Upper lobe of left lung (tissue), 4 donors: ENCODE measurements around the gene GCC2.
"Not testable (repeated sequence)": the region's sequence is repeated elsewhere in the genome, so short reads cannot be mapped to it uniquely, and the experiment has no call there.

ENCODE experiments used
- EP300 ChIP-seq, 4 donors: sonication (generic); formaldehyde crosslinking; IDR thresholded peaks; one replicate each; pipeline ENCODE4 v1.5.1; 2017; ENCODE audit warnings: antibody characterized with exemption in 4 of 4, control low read depth in 2 of 4
- POLR2A ChIP-seq, 4 donors: fragments of 450-650 bp; IDR thresholded peaks; one replicate each; pipeline ENCODE4 v1.5.1; 2016 to 2017; ENCODE audit warnings: antibody characterized with exemption in 4 of 4, mild to moderate bottlenecking in 2 of 4
- POLR2AphosphoS5 ChIP-seq, 2 donors: sonication (generic); formaldehyde crosslinking; IDR thresholded peaks; one replicate each; pipeline ENCODE4 v1.5.1; 2017; ENCODE audit warnings: antibody characterized with exemption in 2 of 2
- TF ChIP-seq, protein P1 (sequence below), 6 experiments: fragments of 450-650 bp in 4 of 6; fragments of 200-600 bp in 2 of 6; sonication (generic) in 2 of 6; IDR thresholded peaks; one replicate each; pipeline ENCODE4 v1.5.1; 2016 to 2019; ENCODE audit warnings: antibody characterized with exemption in 6 of 6

DNA sequence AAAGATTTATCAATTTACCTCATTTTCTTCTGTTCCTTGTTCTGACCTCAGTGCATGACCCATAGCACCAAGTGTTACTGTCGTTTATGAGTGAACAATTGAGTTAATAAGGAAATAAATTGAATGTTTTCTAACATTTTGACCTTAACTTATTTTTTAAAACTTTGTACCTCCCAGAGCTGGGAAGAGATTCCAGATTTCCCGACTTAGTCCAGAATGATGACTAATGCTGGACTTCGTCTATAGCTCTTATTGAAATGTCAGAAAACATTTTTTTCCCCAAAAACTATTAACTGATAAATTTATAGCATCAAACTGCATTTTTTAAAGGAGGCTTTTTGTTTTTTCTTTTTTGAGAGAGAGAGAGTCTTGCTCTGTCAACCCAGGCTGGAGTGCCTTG, 63.4 kb downstream of the GCC2 start:
- TF ChIP-seq EP300, POLR2AphosphoS5, POLR2A (IDR thresholded peaks at IDR 0.05): not testable (repeated sequence)
- TF ChIP-seq, protein P1, sequence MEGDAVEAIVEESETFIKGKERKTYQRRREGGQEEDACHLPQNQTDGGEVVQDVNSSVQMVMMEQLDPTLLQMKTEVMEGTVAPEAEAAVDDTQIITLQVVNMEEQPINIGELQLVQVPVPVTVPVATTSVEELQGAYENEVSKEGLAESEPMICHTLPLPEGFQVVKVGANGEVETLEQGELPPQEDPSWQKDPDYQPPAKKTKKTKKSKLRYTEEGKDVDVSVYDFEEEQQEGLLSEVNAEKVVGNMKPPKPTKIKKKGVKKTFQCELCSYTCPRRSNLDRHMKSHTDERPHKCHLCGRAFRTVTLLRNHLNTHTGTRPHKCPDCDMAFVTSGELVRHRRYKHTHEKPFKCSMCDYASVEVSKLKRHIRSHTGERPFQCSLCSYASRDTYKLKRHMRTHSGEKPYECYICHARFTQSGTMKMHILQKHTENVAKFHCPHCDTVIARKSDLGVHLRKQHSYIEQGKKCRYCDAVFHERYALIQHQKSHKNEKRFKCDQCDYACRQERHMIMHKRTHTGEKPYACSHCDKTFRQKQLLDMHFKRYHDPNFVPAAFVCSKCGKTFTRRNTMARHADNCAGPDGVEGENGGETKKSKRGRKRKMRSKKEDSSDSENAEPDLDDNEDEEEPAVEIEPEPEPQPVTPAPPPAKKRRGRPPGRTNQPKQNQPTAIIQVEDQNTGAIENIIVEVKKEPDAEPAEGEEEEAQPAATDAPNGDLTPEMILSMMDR (IDR thresholded peaks at IDR 0.05): not testable (repeated sequence)
